HUES6 (cell line): ENCODE results near the gene LIPK.

Experiments used
- H3K27ac ChIP-seq: 2 replicates; pipeline ENCODE4 v1.7.0; 2013; ENCODE audit warnings: low read depth, mild to moderate bottlenecking, low read length, inconsistent platforms
- H3K27me3 ChIP-seq: 2 replicates; pipeline ENCODE4 v1.6.1; 2013; ENCODE audit warnings: low read length; ENCODE audit not compliant: control insufficient read depth, insufficient read depth
- H3K36me3 ChIP-seq: 2 replicates; pipeline ENCODE4 v1.6.1; 2013; ENCODE audit warnings: low read length; ENCODE audit not compliant: control insufficient read depth, insufficient read depth
- H3K4me1 ChIP-seq: 2 replicates; pipeline ENCODE4 v1.6.1; 2013; ENCODE audit warnings: low read length; ENCODE audit not compliant: control insufficient read depth, insufficient read depth
- H3K4me3 ChIP-seq: 2 replicates; pipeline ENCODE4 v1.5.1; 2013; ENCODE audit warnings: low read depth, low read length
- H3K9ac ChIP-seq: one replicate; pipeline ENCODE4 v1.6.1; 2013; ENCODE audit warnings: mild to moderate bottlenecking, low read length
- H3K9me3 ChIP-seq: 2 replicates; pipeline ENCODE4 v1.6.1; 2013; ENCODE audit warnings: low read depth, low read length; ENCODE audit not compliant: control insufficient read depth, insufficient read depth

The LIPK gene

DNA sequence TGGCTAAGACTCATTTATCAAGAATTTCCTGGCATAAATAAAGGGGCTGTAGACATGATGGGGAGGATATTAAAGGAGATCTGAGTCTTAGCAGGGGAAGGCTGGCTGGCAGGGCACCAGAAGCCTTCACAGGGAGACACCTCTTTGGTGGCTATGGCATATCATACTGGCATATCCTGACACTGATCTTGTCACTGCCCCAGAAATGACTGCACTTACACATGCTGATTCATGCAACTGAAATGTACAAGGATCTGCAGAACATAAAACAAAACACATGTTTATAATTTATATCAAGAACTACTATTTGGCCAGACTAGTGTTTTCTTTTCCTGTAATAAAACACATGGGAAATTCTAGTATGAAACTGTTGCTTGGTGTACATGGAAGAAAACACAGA, 48.2 kb downstream of the LIPK start:
- H3K4me3 ChIP-seq: no peak overlapping the region
- no peaks in the 10 kb centered on the region for H3K27me3 ChIP-seq
- no peak overlapping the region for H3K27ac ChIP-seq
- no peaks in the 10 kb centered on the region for H3K9me3 ChIP-seq
- H3K9ac ChIP-seq: no peak overlapping the region
- no peaks in the 10 kb centered on the region for H3K4me1 ChIP-seq
- no peaks in the 10 kb centered on the region for H3K36me3 ChIP-seq

DNA sequence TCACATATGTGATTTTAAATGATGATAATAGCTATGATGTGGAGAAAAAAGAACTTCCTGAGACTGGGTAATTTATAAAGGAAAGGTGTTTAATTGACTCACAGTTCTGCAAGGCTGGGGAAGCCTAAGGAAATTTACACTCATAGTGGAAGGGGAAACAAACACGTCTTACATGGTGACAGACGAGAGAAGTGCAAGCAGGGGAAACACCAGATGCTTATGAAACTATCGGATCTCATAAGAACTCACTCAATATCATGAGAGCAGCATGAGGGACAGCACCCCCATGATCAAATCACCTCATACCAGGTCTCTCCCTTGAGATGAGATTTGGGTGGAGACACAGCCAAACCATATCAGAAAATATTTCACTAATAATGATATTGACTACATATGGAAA, 49.7 kb downstream of the LIPK start:
- Histone ChIP-seq H3K9me3 (no peaks in the 10 kb centered on the region), H3K36me3 (no peaks in the 10 kb centered on the region), H3K27me3 (no peaks in the 10 kb centered on the region), H3K4me1 (no peaks in the 10 kb centered on the region), H3K27ac (no peak overlapping the region), H3K4me3 (no peak overlapping the region), H3K9ac (no peak overlapping the region)

DNA sequence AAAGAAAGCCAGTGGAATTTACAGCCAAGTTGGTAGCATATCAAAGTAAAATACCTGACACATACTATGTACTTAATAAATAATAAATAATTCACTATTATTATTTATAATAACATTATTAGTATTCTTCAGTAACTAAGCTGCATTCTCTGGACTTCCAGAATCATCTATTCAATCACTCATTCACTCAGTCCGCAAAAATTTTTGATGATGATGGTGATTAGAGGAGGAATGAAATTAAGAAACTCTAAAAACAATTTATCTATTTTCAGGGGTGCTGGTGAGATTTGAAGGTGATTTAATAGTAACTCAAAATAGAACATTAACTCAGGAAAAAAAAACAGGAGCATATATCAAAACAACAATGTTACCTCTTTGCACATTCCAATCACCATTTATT, 50.6 kb downstream of the LIPK start:
- Histone ChIP-seq H3K9me3 (no peaks in the 10 kb centered on the region), H3K36me3 (no peaks in the 10 kb centered on the region), H3K9ac (no peak overlapping the region), H3K4me1 (no peaks in the 10 kb centered on the region), H3K27ac (no peak overlapping the region), H3K4me3 (no peak overlapping the region), H3K27me3 (no peaks in the 10 kb centered on the region)

DNA sequence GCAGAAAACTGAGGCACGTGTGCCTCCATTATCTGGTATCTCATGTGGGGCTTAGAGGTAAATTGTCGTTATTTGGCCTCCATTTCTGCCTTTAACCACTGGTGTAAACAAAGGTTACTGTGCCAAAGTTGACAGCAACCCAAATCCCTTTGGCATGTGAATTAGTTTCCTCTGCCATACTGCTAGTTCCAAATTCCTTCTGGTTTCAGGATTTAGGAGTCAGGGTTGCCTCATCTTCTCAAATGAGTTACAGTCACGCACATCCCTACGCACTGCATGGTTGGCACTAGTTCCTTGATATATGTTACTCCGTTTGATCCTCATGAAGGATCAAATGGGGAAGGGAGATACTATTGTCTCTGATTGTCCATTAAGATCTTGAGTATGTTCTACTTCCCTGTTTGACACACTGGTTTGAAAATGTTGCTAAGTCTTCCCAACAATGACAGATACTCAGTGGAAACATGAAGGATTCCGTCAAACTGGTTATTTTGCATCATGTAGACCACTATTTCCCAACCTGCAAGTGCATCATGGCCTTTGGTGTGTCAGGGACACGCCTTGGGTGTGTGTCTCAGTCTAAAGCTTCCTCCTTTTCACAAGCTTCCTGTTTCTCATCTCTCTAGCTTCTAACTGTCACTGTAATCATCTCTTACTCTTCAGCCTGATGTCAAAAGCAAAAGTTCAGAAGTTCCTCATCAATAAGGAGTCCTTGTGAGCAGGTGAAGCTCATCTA, 53.5 kb downstream of the LIPK start, which contains the start of gene LIPN:
LIPN (plus strand) TSS at position 655 of the 736 bp plus-strand sequence. CDS start 1,386 bp downstream, outside the sequence.
- Histone ChIP-seq H3K4me3 (no peak within 1 kb of the TSS), H3K27ac (no peak within 1 kb of the TSS), H3K4me1 (no peaks in the 10 kb centered on the region), H3K9me3 (no peaks in the 10 kb centered on the region), H3K9ac (no peak within 1 kb of the TSS), H3K27me3 (no peaks in the 10 kb centered on the region), H3K36me3 (no peaks in the 10 kb centered on the region)

DNA sequence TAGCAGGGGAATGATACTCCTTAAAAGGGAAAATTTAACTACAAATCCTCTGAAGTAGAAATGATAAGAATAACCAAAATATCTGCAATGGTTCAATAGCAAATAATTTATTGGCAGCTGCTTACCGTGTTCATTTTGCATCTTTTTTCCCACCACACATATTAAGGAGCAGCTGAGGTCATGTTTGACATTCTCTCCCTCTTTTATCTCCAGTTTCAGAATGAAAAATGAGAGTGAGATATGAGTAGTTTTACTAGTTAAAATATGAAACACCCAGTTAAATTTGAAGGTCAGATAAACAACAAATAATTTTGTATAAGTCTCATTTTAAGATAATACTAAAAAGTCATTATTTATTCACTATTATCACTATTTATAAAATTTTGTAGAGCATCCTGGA, 56.9 kb downstream of the LIPK start:
- no peak overlapping the region for H3K9ac ChIP-seq
- no peaks in the 10 kb centered on the region for H3K27me3 ChIP-seq
- H3K9me3 ChIP-seq: no peaks in the 10 kb centered on the region
- no peaks in the 10 kb centered on the region for H3K4me1 ChIP-seq
- no peak overlapping the region for H3K4me3 ChIP-seq
- no peaks in the 10 kb centered on the region for H3K36me3 ChIP-seq
- H3K27ac ChIP-seq: no peak overlapping the region

DNA sequence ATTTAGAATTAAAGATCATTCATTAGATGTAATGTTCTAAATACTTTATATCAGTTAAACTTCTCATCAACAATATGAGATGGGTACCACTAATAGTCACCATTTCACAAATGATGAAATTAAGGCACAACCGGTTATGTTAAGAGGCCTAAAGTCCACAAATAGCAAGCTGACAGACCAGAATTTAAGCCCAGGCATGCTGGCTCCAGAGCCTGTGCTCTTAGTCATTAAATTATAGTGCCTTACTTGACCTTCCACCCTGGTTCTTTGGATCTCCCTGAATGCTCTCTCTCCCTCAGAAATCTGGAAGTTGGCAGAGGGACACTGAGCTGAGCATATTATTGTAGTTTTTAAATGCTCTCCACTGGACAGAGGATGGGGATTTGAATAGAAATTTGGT, 57.4 kb downstream of the LIPK start:
- Histone ChIP-seq H3K36me3 (no peaks in the 10 kb centered on the region), H3K9ac (no peak overlapping the region), H3K27ac (no peak overlapping the region), H3K4me1 (no peaks in the 10 kb centered on the region), H3K4me3 (no peak overlapping the region), H3K27me3 (no peaks in the 10 kb centered on the region), H3K9me3 (no peaks in the 10 kb centered on the region)

DNA sequence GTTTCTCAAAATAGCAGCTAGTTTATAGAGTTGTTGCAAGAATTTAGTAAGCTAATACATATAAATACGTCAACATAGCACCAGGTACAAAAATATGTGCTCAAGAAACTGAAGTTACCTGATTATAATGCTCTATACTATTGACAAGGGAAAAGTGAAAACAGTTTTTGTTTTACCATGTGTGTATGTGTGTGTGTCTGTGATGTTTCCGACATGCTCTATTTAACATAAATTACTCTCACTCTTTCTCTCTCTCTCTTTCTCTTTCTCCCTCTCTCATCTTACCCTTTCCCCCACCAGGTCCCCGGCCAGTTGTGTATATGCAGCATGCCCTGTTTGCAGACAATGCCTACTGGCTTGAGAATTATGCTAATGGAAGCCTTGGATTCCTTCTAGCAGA, 58.1 kb downstream of the LIPK start:
- Histone ChIP-seq H3K27me3 (no peaks in the 10 kb centered on the region), H3K27ac (no peak overlapping the region), H3K36me3 (no peaks in the 10 kb centered on the region), H3K9ac (no peak overlapping the region), H3K4me1 (no peaks in the 10 kb centered on the region), H3K4me3 (no peak overlapping the region), H3K9me3 (no peaks in the 10 kb centered on the region)

DNA sequence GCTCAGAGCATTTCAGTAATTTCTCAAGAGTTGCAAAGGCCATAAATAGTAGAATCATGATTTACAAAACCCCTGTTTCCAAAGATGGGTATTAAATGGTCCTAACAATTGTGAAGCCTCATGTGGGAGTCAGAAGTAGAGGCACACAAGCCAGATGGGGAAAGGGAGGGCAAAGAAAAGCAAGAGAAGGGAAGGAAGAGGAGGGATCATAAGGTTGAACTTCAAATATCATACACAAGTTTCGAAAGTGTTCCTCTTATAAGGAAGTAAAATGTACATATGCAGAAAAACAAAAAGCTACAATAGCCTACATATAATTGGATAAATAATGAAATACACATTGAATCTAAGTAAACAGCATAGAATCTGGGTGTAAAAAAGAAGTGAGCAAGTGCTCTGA, 59.8 kb downstream of the LIPK start:
- H3K4me3 ChIP-seq: no peak overlapping the region
- no peaks in the 10 kb centered on the region for H3K27me3 ChIP-seq
- H3K36me3 ChIP-seq: no peaks in the 10 kb centered on the region
- H3K9ac ChIP-seq: no peak overlapping the region
- H3K9me3 ChIP-seq: no peaks in the 10 kb centered on the region
- H3K27ac ChIP-seq: no peak overlapping the region
- H3K4me1 ChIP-seq: no peaks in the 10 kb centered on the region

DNA sequence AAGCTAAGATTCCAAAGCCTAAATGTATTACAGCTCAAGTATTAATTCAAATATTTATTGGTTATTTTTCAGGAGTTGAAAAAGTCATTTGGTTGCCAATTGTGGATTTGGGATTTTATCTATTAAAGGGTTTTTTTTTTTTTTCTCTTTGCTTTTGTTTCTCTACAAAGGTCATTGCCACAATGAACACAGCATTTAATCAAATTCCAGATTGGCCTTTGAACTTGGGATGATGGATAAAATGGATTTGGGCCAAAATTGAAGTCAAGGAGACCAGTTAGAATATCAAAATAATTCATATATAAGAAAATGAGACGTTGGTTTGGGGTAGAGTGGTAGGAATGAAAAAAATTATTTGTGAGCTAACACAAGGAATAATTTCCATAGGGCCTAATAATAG, 63.3 kb downstream of the LIPK start:
- no peak overlapping the region for H3K27ac ChIP-seq
- no peaks in the 10 kb centered on the region for H3K4me1 ChIP-seq
- no peaks in the 10 kb centered on the region for H3K36me3 ChIP-seq
- no peaks in the 10 kb centered on the region for H3K9me3 ChIP-seq
- no peak overlapping the region for H3K4me3 ChIP-seq
- no peaks in the 10 kb centered on the region for H3K27me3 ChIP-seq
- H3K9ac ChIP-seq: no peak overlapping the region

DNA sequence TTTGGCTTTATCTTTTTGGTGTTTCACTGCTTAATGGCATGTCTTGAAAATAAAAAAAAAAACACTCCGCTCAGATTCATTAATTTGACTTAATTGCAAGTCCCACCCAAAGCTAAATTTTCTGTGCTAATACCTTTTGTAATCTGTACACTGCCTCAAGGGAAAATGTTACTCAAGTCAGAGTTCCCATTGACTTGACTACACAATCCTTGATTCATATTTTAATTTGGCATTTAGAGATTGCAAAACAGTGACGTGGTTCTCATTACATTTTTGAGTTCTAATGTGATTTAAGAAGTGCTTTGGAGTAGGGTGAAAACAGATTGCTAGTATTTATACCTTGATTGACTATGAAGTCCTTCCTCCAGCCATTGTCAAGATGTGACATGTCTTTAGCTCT, 75.2 kb downstream of the LIPK start:
- no peak overlapping the region for H3K27ac ChIP-seq
- H3K27me3 ChIP-seq: no peaks in the 10 kb centered on the region
- H3K9me3 ChIP-seq: no peaks in the 10 kb centered on the region
- no peak overlapping the region for H3K9ac ChIP-seq
- H3K4me1 ChIP-seq: no peaks in the 10 kb centered on the region
- no peak overlapping the region for H3K4me3 ChIP-seq
- no peaks in the 10 kb centered on the region for H3K36me3 ChIP-seq

DNA sequence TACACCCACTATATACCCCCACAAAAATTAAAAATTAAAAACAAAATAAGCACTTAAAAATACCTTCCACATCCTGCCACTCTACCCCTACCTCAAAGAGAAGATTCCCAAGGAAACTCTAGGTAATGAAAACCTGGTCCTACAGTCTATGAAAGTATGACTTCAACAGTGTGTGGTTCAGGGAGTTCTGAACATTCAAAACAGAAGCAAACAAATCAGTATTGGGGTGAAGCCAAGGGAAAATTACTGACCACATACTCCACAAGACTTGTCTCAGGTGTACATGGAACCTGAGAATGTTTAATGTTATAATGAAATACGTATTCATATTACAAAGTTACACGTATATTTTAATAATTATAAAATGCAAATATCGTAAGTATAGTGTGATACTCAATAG, 76.2 kb downstream of the LIPK start:
- Histone ChIP-seq H3K9ac (no peak overlapping the region), H3K4me3 (no peak overlapping the region), H3K9me3 (no peaks in the 10 kb centered on the region), H3K4me1 (no peaks in the 10 kb centered on the region), H3K36me3 (no peaks in the 10 kb centered on the region), H3K27me3 (no peaks in the 10 kb centered on the region), H3K27ac (no peak overlapping the region)
